Stomach (tissue), 4 donors: ENCODE data around the gene OSCAR.

ENCODE experiments used
- POLR2AphosphoS5 ChIP-seq, 3 donors: sonication (generic); formaldehyde crosslinking; IDR thresholded peaks; one replicate each; pipeline ENCODE4 v1.6.1; 2016; ENCODE audit warnings: antibody characterized with exemption in 3 of 3
- TF ChIP-seq, protein P1 (sequence below), 7 experiments: fragments of 450-650 bp in 4 of 7; fragments of 200-600 bp in 3 of 7; sonication (generic) in 3 of 7; IDR thresholded peaks; one replicate each; pipeline ENCODE4 v1.5.1; 2016 to 2019; ENCODE audit warnings: antibody characterized with exemption in 7 of 7, control low read depth in 2 of 7, mild to moderate bottlenecking in 1 of 7

DNA sequence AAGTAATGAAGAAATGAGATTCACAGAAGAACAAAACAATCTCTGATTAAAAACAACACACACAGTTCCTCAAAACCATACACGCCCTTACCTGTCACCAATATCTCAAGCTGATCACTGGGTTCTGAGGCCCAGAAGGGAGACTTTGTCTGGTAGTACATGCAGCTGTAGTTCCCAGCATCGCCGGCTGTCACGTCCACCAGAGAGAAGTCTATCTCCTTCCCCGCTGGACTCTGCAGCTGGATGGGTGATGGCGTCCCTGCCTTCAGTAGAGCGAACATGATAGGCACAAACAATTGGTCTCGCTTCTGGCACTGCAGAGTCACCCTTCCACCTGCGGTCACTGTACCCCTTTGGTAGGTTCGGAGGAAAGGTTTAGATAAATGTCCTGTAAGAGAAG is 26.8 kb downstream of the OSCAR start:
- TF ChIP-seq, protein P1, sequence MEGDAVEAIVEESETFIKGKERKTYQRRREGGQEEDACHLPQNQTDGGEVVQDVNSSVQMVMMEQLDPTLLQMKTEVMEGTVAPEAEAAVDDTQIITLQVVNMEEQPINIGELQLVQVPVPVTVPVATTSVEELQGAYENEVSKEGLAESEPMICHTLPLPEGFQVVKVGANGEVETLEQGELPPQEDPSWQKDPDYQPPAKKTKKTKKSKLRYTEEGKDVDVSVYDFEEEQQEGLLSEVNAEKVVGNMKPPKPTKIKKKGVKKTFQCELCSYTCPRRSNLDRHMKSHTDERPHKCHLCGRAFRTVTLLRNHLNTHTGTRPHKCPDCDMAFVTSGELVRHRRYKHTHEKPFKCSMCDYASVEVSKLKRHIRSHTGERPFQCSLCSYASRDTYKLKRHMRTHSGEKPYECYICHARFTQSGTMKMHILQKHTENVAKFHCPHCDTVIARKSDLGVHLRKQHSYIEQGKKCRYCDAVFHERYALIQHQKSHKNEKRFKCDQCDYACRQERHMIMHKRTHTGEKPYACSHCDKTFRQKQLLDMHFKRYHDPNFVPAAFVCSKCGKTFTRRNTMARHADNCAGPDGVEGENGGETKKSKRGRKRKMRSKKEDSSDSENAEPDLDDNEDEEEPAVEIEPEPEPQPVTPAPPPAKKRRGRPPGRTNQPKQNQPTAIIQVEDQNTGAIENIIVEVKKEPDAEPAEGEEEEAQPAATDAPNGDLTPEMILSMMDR (IDR thresholded peaks at IDR 0.05): no peak
- no peak for TF ChIP-seq POLR2AphosphoS5 (IDR thresholded peaks at IDR 0.05)
